Measurements from ENCODE around the gene HARS2. TPM values are rescaled to one million over a fixed set of nuclear protein-coding genes. Genes with fewer than 3 reads are reported as not detected.
"Not testable (repeated sequence)": the region's sequence is repeated elsewhere in the genome, so short reads cannot be mapped to it uniquely, and the experiment has no call there.

Gene HARS2
- total and polyA plus RNA-seq, 9 donors: 21.8 to 29.5 (median 25.0) TPM

GRCh38 chr5:140721395-140721794 is 30.1 kb downstream of the HARS2 start:
- H3K4me3 ChIP-seq (ENCODE audit: low read length): not testable (repeated sequence)
- 75% methylated on average over 2 of the region's 5 CpGs for WGBS (ENCODE audit: insufficient coverage)

GRCh38 chr5:140725799-140726471 is 34.7 kb downstream of the HARS2 start:
- Histone ChIP-seq H3K4me1 (ENCODE audit: control insufficient read depth, insufficient read depth, low read length) (no peaks in the 10 kb centered on the region), H3K9me3 (replicated peaks; ENCODE audit: control insufficient read depth, low read depth, low read length) (no peaks in the 10 kb centered on the region), H3K36me3 (ENCODE audit: control insufficient read depth, insufficient read depth, low read length) (no peaks in the 10 kb centered on the region), H3K27ac (ENCODE audit: low read length) (no peak overlapping the region), H3K4me3 (ENCODE audit: low read length) (no peak overlapping the region), H3K27me3 (ENCODE audit: control insufficient read depth, insufficient read depth, low read length) (peaks cover 4% of the 10 kb centered on the region)
- 6% methylated on average over 12 of the region's 23 CpGs for WGBS (ENCODE audit: insufficient coverage)
- DNase-seq: peak; percentile 44

More at GRCh38 chr5:140721395-140721794, 30.1 kb downstream of the HARS2 start:
- not testable (repeated sequence) for H3K27me3 ChIP-seq (ENCODE audit: control insufficient read depth, insufficient read depth, low read length); H3K4me1 ChIP-seq (ENCODE audit: control insufficient read depth, insufficient read depth, low read length); H3K27ac ChIP-seq (ENCODE audit: low read length); H3K36me3 ChIP-seq (ENCODE audit: control insufficient read depth, insufficient read depth, low read length); H3K9me3 ChIP-seq (replicated peaks; ENCODE audit: control insufficient read depth, low read depth, low read length); DNase-seq

- H3K27me3 ChIP-seq (ENCODE audit: control insufficient read depth, insufficient read depth, low read length): no peaks in the 10 kb centered on the region
- no peaks in the 10 kb centered on the region for H3K9me3 ChIP-seq (replicated peaks; ENCODE audit: control insufficient read depth, low read depth, low read length)
- no peak overlapping the region for H3K4me3 ChIP-seq (ENCODE audit: low read length)
- H3K36me3 ChIP-seq (ENCODE audit: control insufficient read depth, insufficient read depth, low read length): no peaks in the 10 kb centered on the region
- no peak for DNase-seq
- no peak overlapping the region for H3K27ac ChIP-seq (ENCODE audit: low read length)
- no peaks in the 10 kb centered on the region for H3K4me1 ChIP-seq (ENCODE audit: control insufficient read depth, insufficient read depth, low read length)
- WGBS (ENCODE audit: insufficient coverage): 60% methylated on average over 1 of the region's 4 CpGs
Observed at GRCh38 chr5:140733098-140733497, 41.8 kb downstream of the HARS2 start.

GRCh38 chr5:140734354-140734753 is 43.1 kb downstream of the HARS2 start:
- Histone ChIP-seq H3K27ac (ENCODE audit: low read length) (no peak overlapping the region), H3K36me3 (ENCODE audit: control insufficient read depth, insufficient read depth, low read length) (no peaks in the 10 kb centered on the region), H3K4me1 (ENCODE audit: control insufficient read depth, insufficient read depth, low read length) (no peaks in the 10 kb centered on the region), H3K9me3 (replicated peaks; ENCODE audit: control insufficient read depth, low read depth, low read length) (no peaks in the 10 kb centered on the region), H3K27me3 (ENCODE audit: control insufficient read depth, insufficient read depth, low read length) (no peaks in the 10 kb centered on the region), H3K4me3 (ENCODE audit: low read length) (no peak overlapping the region)
- WGBS (ENCODE audit: insufficient coverage): 68% methylated on average over 4 of the region's 7 CpGs
- no peak for DNase-seq

GRCh38 chr5:140737486-140737885 is 46.2 kb downstream of the HARS2 start:
- H3K9me3 ChIP-seq (replicated peaks; ENCODE audit: control insufficient read depth, low read depth, low read length): no peaks in the 10 kb centered on the region
- no peak for DNase-seq
- H3K27me3 ChIP-seq (ENCODE audit: control insufficient read depth, insufficient read depth, low read length): no peaks in the 10 kb centered on the region
- H3K27ac ChIP-seq (ENCODE audit: low read length): no peak overlapping the region
- H3K4me3 ChIP-seq (ENCODE audit: low read length): no peak overlapping the region
- H3K4me1 ChIP-seq (ENCODE audit: control insufficient read depth, insufficient read depth, low read length): no peaks in the 10 kb centered on the region
- WGBS (ENCODE audit: insufficient coverage): no CpG with 5 or more reads among the region's 1 CpG
- no peaks in the 10 kb centered on the region for H3K36me3 ChIP-seq (ENCODE audit: control insufficient read depth, insufficient read depth, low read length)

GRCh38 chr5:140741967-140742366 is 50.7 kb downstream of the HARS2 start:
- H3K9me3 ChIP-seq (replicated peaks; ENCODE audit: control insufficient read depth, low read depth, low read length): no peaks in the 10 kb centered on the region

More at GRCh38 chr5:140741967-140742366, 50.7 kb downstream of the HARS2 start:
- whole genome bisulfite sequencing (ENCODE audit: insufficient coverage): no CpG with 5 or more reads among the region's 1 CpG
- H3K27me3 ChIP-seq (ENCODE audit: control insufficient read depth, insufficient read depth, low read length): no peaks in the 10 kb centered on the region
- H3K27ac ChIP-seq (ENCODE audit: low read length): no peak overlapping the region
- H3K4me3 ChIP-seq (ENCODE audit: low read length): no peak overlapping the region
- no peak for DNase-seq
- no peaks in the 10 kb centered on the region for H3K36me3 ChIP-seq (ENCODE audit: control insufficient read depth, insufficient read depth, low read length)
- no peaks in the 10 kb centered on the region for H3K4me1 ChIP-seq (ENCODE audit: control insufficient read depth, insufficient read depth, low read length)

Other genes with a start within 250 kb of the HARS2 start
- gene EIF4EBP3, start 143.8 kb upstream of the HARS2 start, total RNA-seq: 2.6 TPM
- 10 to 100 TPM in 1 of 8 donors, 1 to 10 TPM in 7; 4.6 to 13.7 (median 6.4) TPM for gene EIF4EBP3, start 143.8 kb upstream of the HARS2 start, polyA plus RNA-seq (ENCODE audit: insufficient read depth in 1 of 8, insufficient read length in 8 of 8, low replicate concordance in 1 of 8)
- gene SRA1, start 134.0 kb upstream of the HARS2 start, total RNA-seq: 21.1 TPM
- 10 to 100 TPM; 20.6 to 28.9 (median 21.4) TPM for gene SRA1, start 134.0 kb upstream of the HARS2 start, polyA plus RNA-seq (ENCODE audit: insufficient read depth in 1 of 8, insufficient read length in 8 of 8, low replicate concordance in 1 of 8)
- gene APBB3, start 126.9 kb upstream of the HARS2 start, total RNA-seq: 13.7 TPM
- 10 to 100 TPM; 15.5 to 35.0 (median 24.9) TPM for gene APBB3, start 126.9 kb upstream of the HARS2 start, polyA plus RNA-seq (ENCODE audit: insufficient read depth in 1 of 8, insufficient read length in 8 of 8, low replicate concordance in 1 of 8)
- 10.1 TPM for gene SLC35A4, start 126.6 kb upstream of the HARS2 start, total RNA-seq
- 10 to 100 TPM; 51.4 to 71.8 (median 63.1) TPM for gene SLC35A4, start 126.6 kb upstream of the HARS2 start, polyA plus RNA-seq (ENCODE audit: insufficient read depth in 1 of 8, insufficient read length in 8 of 8, low replicate concordance in 1 of 8)
- 32.1 TPM for gene CD14, start 58.3 kb upstream of the HARS2 start, total RNA-seq
- 10 to 100 TPM; 21.0 to 32.8 (median 28.4) TPM for gene CD14, start 58.3 kb upstream of the HARS2 start, polyA plus RNA-seq (ENCODE audit: insufficient read depth in 1 of 8, insufficient read length in 8 of 8, low replicate concordance in 1 of 8)
- gene TMCO6, start 52.0 kb upstream of the HARS2 start, total RNA-seq: 5.6 TPM
- gene TMCO6, start 52.0 kb upstream of the HARS2 start, polyA plus RNA-seq (ENCODE audit: insufficient read depth in 1 of 8, insufficient read length in 8 of 8, low replicate concordance in 1 of 8): 10 to 100 TPM in 2 of 8 donors, 1 to 10 TPM in 6; 7.0 to 11.8 (median 8.7) TPM
- gene NDUFA2, start 43.8 kb upstream of the HARS2 start, total RNA-seq: 66.3 TPM
- gene NDUFA2, start 43.8 kb upstream of the HARS2 start, polyA plus RNA-seq (ENCODE audit: insufficient read depth in 1 of 8, insufficient read length in 8 of 8, low replicate concordance in 1 of 8): 10 to 100 TPM; 57.9 to 76.0 (median 67.2) TPM
- 63.6 TPM for gene IK, start 43.6 kb upstream of the HARS2 start, total RNA-seq
- gene IK, start 43.6 kb upstream of the HARS2 start, polyA plus RNA-seq (ENCODE audit: insufficient read depth in 1 of 8, insufficient read length in 8 of 8, low replicate concordance in 1 of 8): 100 to 1,000 TPM in 5 of 8 donors, 10 to 100 TPM in 3; 85.1 to 124 (median 109) TPM
- gene WDR55, start 26.6 kb upstream of the HARS2 start, total RNA-seq: 9.9 TPM
- gene WDR55, start 26.6 kb upstream of the HARS2 start, polyA plus RNA-seq (ENCODE audit: insufficient read depth in 1 of 8, insufficient read length in 8 of 8, low replicate concordance in 1 of 8): 10 to 100 TPM; 11.5 to 16.0 (median 13.9) TPM
- 0.31 TPM for gene DND1, start 17.9 kb upstream of the HARS2 start, total RNA-seq
- under 1 TPM in 4 of 8 donors, not detected in 4; 0.12 to 0.32 (median 0.22) TPM for gene DND1, start 17.9 kb upstream of the HARS2 start, polyA plus RNA-seq (ENCODE audit: insufficient read depth in 1 of 8, insufficient read length in 8 of 8, low replicate concordance in 1 of 8)
- 41.4 TPM for gene HARS1, start 85 bp upstream of the HARS2 start, total RNA-seq
- 10 to 100 TPM; 47.0 to 54.0 (median 51.0) TPM for gene HARS1, start 85 bp upstream of the HARS2 start, polyA plus RNA-seq (ENCODE audit: insufficient read depth in 1 of 8, insufficient read length in 8 of 8, low replicate concordance in 1 of 8)
- gene ZMAT2, start 9.0 kb downstream of the HARS2 start, total RNA-seq: 68.5 TPM
- 100 to 1,000 TPM in 1 of 8 donors, 10 to 100 TPM in 7; 78.9 to 104 (median 90.5) TPM for gene ZMAT2, start 9.0 kb downstream of the HARS2 start, polyA plus RNA-seq (ENCODE audit: insufficient read depth in 1 of 8, insufficient read length in 8 of 8, low replicate concordance in 1 of 8)
- gene PCDHA1, start 94.7 kb downstream of the HARS2 start, total RNA-seq: 0.04 TPM
- under 1 TPM in 4 of 8 donors, not detected in 4; 0.04 to 0.09 (median 0.06) TPM for gene PCDHA1, start 94.7 kb downstream of the HARS2 start, polyA plus RNA-seq (ENCODE audit: insufficient read depth in 1 of 8, insufficient read length in 8 of 8, low replicate concordance in 1 of 8)
- gene PCDHA2, start 103.4 kb downstream of the HARS2 start, total RNA-seq: 0.04 TPM
- gene PCDHA2, start 103.4 kb downstream of the HARS2 start, polyA plus RNA-seq (ENCODE audit: insufficient read depth in 1 of 8, insufficient read length in 8 of 8, low replicate concordance in 1 of 8): under 1 TPM in 5 of 8 donors, not detected in 3; 0.03 to 0.13 (median 0.05) TPM
- gene PCDHA3, start 109.6 kb downstream of the HARS2 start, total RNA-seq: 0.18 TPM
- under 1 TPM; 0.05 to 0.23 (median 0.17) TPM for gene PCDHA3, start 109.6 kb downstream of the HARS2 start, polyA plus RNA-seq (ENCODE audit: insufficient read depth in 1 of 8, insufficient read length in 8 of 8, low replicate concordance in 1 of 8)
- gene PCDHA4, start 115.6 kb downstream of the HARS2 start, total RNA-seq: 0.22 TPM
- gene PCDHA4, start 115.6 kb downstream of the HARS2 start, polyA plus RNA-seq (ENCODE audit: insufficient read depth in 1 of 8, insufficient read length in 8 of 8, low replicate concordance in 1 of 8): under 1 TPM; 0.07 to 0.23 (median 0.12) TPM
- 0.04 TPM for gene PCDHA5, start 130.2 kb downstream of the HARS2 start, total RNA-seq
- gene PCDHA5, start 130.2 kb downstream of the HARS2 start, polyA plus RNA-seq (ENCODE audit: insufficient read depth in 1 of 8, insufficient read length in 8 of 8, low replicate concordance in 1 of 8): under 1 TPM in 5 of 8 donors, not detected in 3; 0.04 to 0.30 (median 0.11) TPM
- 0.09 TPM for gene PCDHA6, start 136.5 kb downstream of the HARS2 start, total RNA-seq
- under 1 TPM; 0.04 to 0.36 (median 0.13) TPM for gene PCDHA6, start 136.5 kb downstream of the HARS2 start, polyA plus RNA-seq (ENCODE audit: insufficient read depth in 1 of 8, insufficient read length in 8 of 8, low replicate concordance in 1 of 8)
- gene PCDHA7, start 142.8 kb downstream of the HARS2 start, total RNA-seq: 0.13 TPM
- gene PCDHA7, start 142.8 kb downstream of the HARS2 start, polyA plus RNA-seq (ENCODE audit: insufficient read depth in 1 of 8, insufficient read length in 8 of 8, low replicate concordance in 1 of 8): under 1 TPM; 0.04 to 0.26 (median 0.13) TPM
- 0.09 TPM for gene PCDHA8, start 149.7 kb downstream of the HARS2 start, total RNA-seq
- gene PCDHA8, start 149.7 kb downstream of the HARS2 start, polyA plus RNA-seq (ENCODE audit: insufficient read depth in 1 of 8, insufficient read length in 8 of 8, low replicate concordance in 1 of 8): under 1 TPM in 4 of 8 donors, not detected in 4; 0.03 to 0.11 (median 0.06) TPM
- 0.04 TPM for gene PCDHA9, start 156.9 kb downstream of the HARS2 start, total RNA-seq
- under 1 TPM in 4 of 8 donors, not detected in 4; 0.03 to 0.05 (median 0.03) TPM for gene PCDHA9, start 156.9 kb downstream of the HARS2 start, polyA plus RNA-seq (ENCODE audit: insufficient read depth in 1 of 8, insufficient read length in 8 of 8, low replicate concordance in 1 of 8)
- gene PCDHA10, start 164.4 kb downstream of the HARS2 start, total RNA-seq: 0.09 TPM
- gene PCDHA10, start 164.4 kb downstream of the HARS2 start, polyA plus RNA-seq (ENCODE audit: insufficient read depth in 1 of 8, insufficient read length in 8 of 8, low replicate concordance in 1 of 8): under 1 TPM; 0.04 to 0.12 (median 0.07) TPM
- gene PCDHA11, start 177.5 kb downstream of the HARS2 start, total RNA-seq: 0.09 TPM
- gene PCDHA11, start 177.5 kb downstream of the HARS2 start, polyA plus RNA-seq (ENCODE audit: insufficient read depth in 1 of 8, insufficient read length in 8 of 8, low replicate concordance in 1 of 8): under 1 TPM in 5 of 8 donors, not detected in 3; 0.04 to 0.43 (median 0.09) TPM
- 0.09 TPM for gene PCDHA12, start 183.9 kb downstream of the HARS2 start, total RNA-seq
- gene PCDHA12, start 183.9 kb downstream of the HARS2 start, polyA plus RNA-seq (ENCODE audit: insufficient read depth in 1 of 8, insufficient read length in 8 of 8, low replicate concordance in 1 of 8): under 1 TPM in 6 of 8 donors, not detected in 2; 0.05 to 0.12 (median 0.07) TPM
- gene PCDHA13, start 190.7 kb downstream of the HARS2 start, total RNA-seq: 0.04 TPM
- gene PCDHA13, start 190.7 kb downstream of the HARS2 start, polyA plus RNA-seq (ENCODE audit: insufficient read depth in 1 of 8, insufficient read length in 8 of 8, low replicate concordance in 1 of 8): under 1 TPM in 3 of 8 donors, not detected in 5; 0.03 to 0.14 (median 0.04) TPM
- 0.27 TPM for gene PCDHAC1, start 234.8 kb downstream of the HARS2 start, total RNA-seq
- under 1 TPM; 0.06 to 0.31 (median 0.13) TPM for gene PCDHAC1, start 234.8 kb downstream of the HARS2 start, polyA plus RNA-seq (ENCODE audit: insufficient read depth in 1 of 8, insufficient read length in 8 of 8, low replicate concordance in 1 of 8)

All from muscle of leg (tissue), 11 donors.